Measurements from ENCODE around the gene GPR35. TPM values are rescaled to one million over a fixed set of nuclear protein-coding genes. Genes with fewer than 3 reads are reported as not detected.
A peak's percentile ranks its signal among the peaks of the same experiment; 100 is the strongest.

GPR35 gene
- total RNA-seq, 1 donor from 2014 or later: 2.1 TPM

DNA sequence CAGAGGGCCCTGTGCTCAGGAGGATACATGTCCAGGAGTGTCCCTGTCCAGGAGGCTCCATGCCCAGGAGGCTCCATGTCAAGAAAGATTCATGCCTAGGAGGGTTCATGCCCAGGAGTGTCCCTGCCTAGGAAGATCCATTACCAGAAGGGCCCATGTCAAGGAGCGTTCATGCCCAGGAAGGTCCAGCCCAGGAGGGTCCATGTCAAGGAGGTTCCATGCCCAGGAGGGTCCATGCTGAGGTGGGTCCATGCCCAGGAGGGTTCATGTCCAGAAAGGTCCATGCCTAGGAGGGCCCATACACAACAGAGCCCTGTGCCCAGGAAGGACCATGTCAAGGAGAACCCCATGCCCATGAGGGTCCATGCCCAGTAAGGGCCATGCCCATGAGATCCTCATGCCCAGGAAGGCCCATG, 7.0 kb downstream of the GPR35 start:
- intact Hi-C loops (cut with micrococcal nuclease): no loop called here
- DNase-seq (no peak), ATAC-seq (no peak)

DNA sequence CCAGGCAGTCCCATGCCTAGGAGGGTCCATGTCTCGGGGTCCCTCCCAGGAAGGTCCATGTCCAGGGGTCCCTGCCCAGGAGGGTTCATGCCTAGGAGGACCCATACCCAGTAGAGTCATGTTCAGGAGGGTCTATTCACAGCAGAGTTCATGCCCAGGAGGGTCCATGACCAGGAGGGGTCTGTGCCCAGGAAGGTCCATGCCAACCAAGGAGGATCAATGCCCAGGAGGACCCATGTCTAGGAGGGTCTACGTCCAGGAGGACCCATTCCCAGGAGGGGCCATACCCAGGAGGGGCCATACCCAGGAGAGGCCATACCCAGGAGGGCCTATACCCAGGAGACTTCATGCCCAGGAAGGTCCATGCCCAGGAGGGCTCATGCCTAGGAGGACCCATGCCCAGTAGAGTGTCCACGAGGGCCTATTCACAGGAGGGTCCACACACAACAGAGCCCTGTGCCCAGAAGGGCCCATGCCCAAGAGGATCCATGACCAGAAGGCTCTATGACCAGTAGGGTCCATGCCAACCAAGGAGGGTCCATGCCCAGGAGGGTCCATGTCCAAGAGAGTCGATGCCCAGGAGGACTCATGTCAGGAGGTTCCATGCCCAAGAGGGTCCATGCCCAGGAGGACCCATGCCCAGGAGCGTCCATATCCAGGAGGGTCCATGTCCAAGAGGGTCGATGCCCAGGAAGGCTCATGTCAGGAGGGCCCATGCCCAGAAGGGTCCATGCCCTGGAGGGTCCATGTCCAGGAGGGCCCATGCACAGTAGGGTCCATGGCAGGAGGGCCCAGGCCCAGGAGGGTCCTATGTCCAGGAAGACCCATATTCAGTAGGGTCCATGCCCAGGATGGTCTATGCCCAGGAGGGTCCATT, 10.1 kb downstream of the GPR35 start:
- no peak for DNase-seq
- ATAC-seq: no peak
- intact Hi-C loops (cut with micrococcal nuclease): no loop called here

DNA sequence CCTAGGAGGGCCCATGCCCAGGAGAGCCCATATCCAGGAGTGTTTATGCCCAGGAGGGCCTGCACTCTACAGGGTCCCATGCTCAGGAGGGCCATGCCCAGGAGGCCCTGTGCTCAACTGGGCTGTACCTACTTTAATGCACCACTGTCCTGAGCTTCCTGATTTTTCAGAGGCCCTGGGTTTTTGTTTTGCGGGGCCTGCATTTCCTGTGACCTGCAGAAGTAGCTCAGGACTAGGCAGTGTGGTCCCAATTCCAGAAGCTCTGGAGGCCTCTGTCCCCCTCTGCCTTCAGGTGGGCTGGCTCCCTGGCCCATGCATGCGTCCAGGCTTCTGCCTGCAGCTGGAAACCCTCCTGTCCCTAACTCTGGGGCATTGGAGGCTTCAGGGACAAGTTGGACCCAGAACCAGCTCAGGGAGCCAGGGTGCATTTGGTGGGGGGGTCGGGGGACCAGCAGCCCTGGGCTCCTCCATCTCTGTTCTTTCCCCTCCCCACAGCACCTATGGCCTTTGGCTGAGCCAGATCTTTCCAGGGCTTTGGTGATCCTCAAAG, 10.8 kb downstream of the GPR35 start:
- no peak for DNase-seq
- intact Hi-C loops (cut with micrococcal nuclease): no loop called here

DNA sequence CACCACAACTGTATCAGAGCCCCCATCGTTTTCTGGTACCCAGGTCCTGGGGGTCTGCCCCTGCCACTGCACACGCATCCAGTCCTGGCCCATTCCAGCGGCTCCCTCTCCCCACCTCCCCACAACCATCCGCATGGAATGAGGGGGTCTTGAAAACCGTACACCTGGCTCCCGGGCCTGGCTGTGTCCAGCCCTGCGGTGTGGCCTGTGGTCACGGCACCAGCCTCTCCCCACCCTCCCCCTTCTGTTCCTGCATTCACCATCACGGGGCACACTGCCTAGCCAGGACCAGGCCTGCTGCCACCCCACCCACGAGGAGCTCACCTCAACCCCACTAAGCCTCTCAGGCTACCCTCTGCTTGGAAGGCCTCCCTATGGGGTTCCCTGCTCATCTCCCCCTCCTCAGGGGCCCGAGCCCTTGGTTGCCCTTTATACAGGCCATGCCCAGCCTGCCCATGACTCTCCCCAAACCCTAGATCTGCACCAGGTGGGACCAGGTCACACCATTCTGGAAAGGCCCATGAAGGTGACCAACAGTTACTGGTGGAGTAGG, 11.4 kb downstream of the GPR35 start:
- DNase-seq (peak; percentile 25), ATAC-seq (no peak)
- intact Hi-C loops (cut with micrococcal nuclease): no loop called here

More for the DNA sequence above, 10.8 kb downstream of the GPR35 start:
- no peak for ATAC-seq

DNA sequence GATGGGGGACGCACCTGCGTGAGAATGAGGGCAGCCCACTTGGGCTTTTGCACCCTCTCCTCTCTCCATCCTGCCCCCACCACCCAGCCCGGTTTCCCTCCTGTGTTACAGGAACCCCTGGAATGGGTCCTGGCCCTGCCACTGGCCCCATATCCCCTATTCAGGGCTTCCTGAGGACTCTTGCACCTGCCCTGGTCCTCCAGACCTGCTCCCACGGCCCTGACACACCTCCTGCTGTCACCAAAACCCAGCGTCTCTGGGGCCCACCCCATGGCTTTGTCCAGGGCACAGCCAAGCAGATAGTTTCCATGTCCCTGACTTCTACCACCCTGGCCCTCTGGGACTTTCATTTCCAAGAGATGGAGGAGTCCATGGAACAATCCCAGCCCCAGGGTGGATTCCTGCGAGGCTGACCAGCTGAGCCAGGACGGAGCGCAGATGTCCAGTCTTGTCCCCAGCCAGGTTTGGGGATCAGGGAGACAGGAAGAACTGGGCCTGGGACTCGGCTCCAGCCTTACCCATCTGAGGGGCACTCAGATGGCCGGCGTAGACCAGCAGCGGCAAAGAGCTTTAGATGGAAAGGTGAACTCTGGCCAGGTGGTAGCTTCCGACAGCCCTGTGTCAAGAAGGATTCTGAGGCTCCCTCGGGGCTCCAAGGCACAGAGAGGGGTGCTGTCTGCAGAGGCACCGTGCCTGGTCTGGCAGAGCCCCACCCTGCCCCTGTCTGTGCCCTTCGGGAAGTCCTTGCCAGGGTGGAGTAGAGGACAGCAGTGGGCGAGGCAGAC, 12.0 kb downstream of the GPR35 start:
- ATAC-seq (no peak), DNase-seq (no peak)
- intact Hi-C loops (cut with micrococcal nuclease): no loop called here

GRCh38 chr2:240637901-240638345, 12.6 kb downstream of the GPR35 start:
- no peak for DNase-seq
- ATAC-seq: no peak
- intact Hi-C loops (cut with micrococcal nuclease): no loop called here

GRCh38 chr2:240638512-240639160, 13.4 kb downstream of the GPR35 start:
- DNase-seq (peak; percentile 29), ATAC-seq (peak; percentile 68)
- intact Hi-C loops (cut with micrococcal nuclease): no loop called here

DNA sequence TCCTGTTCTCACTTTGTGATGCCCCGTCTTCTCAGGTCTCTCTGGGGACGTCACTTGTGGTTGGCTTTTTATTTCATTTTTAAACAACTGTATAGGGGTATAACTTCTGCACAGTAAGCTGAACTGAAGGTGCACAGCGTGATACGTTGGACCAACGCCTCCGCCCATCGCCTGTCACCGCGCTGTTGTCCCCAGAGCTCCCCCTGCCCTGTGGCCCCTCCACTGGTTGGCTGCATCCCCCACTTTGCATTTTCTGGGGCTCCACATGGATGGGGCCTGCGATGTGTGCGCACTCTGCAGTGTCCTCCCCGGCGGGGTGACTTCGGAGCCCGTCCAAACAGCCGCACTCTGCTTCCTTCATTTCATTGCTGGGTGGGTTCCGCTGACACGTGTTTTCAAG, 14.3 kb downstream of the GPR35 start:
- intact Hi-C loops (cut with micrococcal nuclease): no loop called here
- ATAC-seq (no peak), DNase-seq (no peak)

DNA sequence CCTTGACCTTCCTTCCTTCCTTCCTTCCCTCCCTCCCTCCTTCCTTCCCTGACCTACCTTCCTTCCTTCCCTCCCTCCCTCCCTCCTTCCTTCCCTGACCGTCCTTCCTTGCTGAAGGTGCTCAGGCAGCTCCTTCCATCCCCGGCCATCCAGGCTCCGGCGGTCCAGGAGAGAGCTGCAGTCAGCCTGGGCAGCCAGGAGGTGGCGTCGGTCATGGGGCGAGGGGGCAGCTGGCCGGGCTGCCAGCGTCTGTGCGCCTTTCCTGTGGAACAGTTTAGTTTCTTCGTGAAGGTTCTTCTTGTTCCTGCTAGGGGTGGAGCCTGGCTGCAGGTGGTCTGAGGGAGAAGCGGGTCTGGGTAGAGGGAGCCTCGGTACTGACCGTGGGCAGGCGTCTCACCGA, 15.7 kb downstream of the GPR35 start:
- intact Hi-C loops (cut with micrococcal nuclease): no loop called here
- ATAC-seq (peak; percentile 58), DNase-seq (peak; percentile 39)

- DNase-seq (no peak), ATAC-seq (no peak)
- intact Hi-C loops (cut with micrococcal nuclease): no loop called here
These were observed 17.0 kb downstream of the GPR35 start for GRCh38 chr2:240642061-240642805.

DNA sequence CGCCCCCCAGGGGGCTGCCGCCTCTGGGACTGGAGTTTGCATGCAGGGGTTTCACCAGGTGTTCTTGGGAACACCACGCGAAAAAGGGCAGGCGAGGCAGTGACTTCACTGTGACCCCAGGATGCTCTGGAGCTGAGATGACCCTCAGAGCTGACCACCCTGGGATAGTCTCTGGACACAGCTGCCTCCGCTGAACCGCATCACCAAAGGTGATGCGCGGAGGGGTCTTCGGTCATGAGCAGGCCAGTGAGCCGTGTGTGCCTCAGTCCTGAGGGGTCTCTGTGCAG, 17.5 kb downstream of the GPR35 start:
- intact Hi-C loops (cut with micrococcal nuclease): no loop called here
- no peak for ATAC-seq
- no peak for DNase-seq

GRCh38 chr2:240643093-240643810, 18.0 kb downstream of the GPR35 start:
- no peak for ATAC-seq
- intact Hi-C loops (cut with micrococcal nuclease): no loop called here
- DNase-seq: no peak

- ATAC-seq (no peak), DNase-seq (no peak)
- intact Hi-C loops (cut with micrococcal nuclease): no loop called here
These were observed 18.5 kb downstream of the GPR35 start for GRCh38 chr2:240643811-240644150.

DNA sequence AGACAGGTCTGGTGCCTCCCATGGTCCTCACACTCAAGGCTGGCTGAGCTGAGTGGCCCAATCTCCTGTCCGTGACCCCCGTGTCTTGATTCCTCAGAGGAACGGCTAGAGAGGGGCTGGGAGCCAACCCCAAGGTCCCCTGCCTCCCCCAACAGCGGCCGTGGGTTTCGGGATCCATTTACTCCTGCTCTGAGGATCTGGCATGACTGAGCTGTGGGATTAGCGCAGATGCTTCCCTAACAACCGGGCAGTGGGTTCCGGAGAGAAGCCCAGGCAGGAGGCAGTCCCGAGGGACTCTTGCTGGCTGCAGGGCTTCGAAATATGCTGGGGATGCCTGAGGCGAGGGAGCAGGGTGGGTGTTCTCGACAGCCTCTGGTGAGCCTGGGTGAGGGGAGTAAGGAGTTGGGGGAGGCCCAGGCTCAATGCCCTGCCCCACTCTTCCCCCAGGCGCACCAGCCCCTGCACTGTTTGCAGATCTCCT, 18.9 kb downstream of the GPR35 start:
- no peak for ATAC-seq
- DNase-seq: no peak
- intact Hi-C loops (cut with micrococcal nuclease): no loop called here

DNA sequence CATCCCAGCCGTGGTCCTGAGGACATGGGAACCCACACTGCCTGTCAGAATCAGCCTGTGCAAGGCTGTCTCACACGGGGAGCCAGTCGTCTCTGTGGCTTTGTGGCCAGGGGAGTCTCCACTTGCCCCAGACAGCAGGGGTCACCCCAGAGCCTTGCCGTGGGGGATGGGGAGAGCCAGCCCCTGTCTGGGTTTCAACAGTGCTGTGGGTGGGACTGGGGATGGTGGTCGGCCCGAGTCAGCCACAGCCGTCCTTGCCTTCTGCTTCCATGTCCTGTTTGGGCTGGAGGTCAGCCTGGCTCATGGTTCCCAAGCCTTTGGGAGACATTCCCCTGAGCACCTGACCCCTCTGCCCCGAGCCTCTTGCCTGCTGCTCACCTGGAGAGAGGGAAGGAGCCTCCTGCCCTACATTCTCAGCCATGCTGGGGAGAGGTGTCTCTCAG, 19.6 kb downstream of the GPR35 start:
- intact Hi-C loops (cut with micrococcal nuclease): no loop called here
- DNase-seq: no peak
- no peak for ATAC-seq

GRCh38 chr2:240645346-240645745, 20.1 kb downstream of the GPR35 start:
- intact Hi-C loops (cut with micrococcal nuclease): no loop called here
- DNase-seq (no peak), ATAC-seq (no peak)

DNA sequence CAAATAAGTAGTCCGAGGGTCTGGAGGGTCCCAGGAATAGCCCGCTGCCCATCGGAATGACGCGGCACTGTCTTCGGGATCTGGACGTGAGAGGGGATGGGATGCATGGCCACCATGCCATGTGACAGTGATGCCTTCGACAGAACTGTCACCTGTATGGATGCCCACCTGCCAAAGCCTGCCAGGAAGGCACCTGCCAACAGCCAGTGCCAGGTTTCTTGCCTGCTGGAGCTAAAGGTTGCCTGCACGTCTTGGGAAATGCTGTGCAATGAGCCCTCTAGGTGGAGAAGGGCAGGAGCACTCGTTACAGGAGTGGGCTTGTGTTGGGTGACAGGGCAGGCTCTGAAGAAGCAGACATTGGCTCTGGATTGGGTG, 20.5 kb downstream of the GPR35 start:
- DNase-seq (no peak), ATAC-seq (no peak)
- intact Hi-C loops (cut with micrococcal nuclease): no loop called here

- DNase-seq: no peak
These were observed 21.1 kb downstream of the GPR35 start for GRCh38 chr2:240646176-240646899.

More at GRCh38 chr2:240646176-240646899, 21.1 kb downstream of the GPR35 start:
- intact Hi-C loops (cut with micrococcal nuclease): no loop called here
- ATAC-seq: no peak
